Measurements from ENCODE around the gene RFPL1. TPM values are rescaled to one million over a fixed set of nuclear protein-coding genes. Genes with fewer than 3 reads are reported as not detected.
A peak's percentile ranks its signal among the peaks of the same experiment; 100 is the strongest.
"Not testable (repeated sequence)": the region's sequence is repeated elsewhere in the genome, so short reads cannot be mapped to it uniquely, and the experiment has no call there.

RFPL1 gene
- total and polyA plus RNA-seq, 7 experiments from 2014 or later = 0.14 to 0.24 (median 0.15) TPM; not detected in 4

DNA sequence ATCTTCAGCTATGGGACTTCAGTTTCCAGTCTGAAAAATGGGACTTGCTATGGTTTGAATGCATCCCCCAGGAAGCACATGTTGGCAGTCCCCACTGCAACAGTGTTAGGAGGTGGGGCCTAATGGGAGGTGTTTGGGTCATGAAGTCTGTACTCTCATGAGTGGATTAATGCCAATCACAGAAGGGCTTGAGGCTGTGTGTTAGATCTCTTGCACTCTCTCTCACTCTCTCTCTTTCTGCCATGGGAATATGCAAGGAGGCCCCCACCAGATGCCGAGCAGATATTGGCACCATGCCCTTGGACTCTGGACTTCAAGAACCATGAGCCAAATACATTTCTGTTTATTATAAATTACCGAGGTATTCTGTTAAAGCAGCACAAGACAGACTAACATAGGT, 42.3 kb upstream of the RFPL1 start:
- no peaks in the 10 kb centered on the region for H3K4me1 ChIP-seq (ENCODE audit: control insufficient read depth in 2 of 2, insufficient read depth in 2 of 2, low read length in 2 of 2)
- Mint-ChIP-seq H3K27ac (no peak overlapping the region), H3K36me3 (no peaks in the 10 kb centered on the region), H3K9me3 (no peaks in the 10 kb centered on the region), H3K27me3 (peaks cover 0 to 9% (median 0%) of the 10 kb centered on the region in 5 donors), H3K4me3 (no peak overlapping the region), H3K4me1 (peaks cover 7 to 18% (median 8%) of the 10 kb centered on the region in 7 donors)
- H3K36me3 ChIP-seq (ENCODE audit: control insufficient read depth in 2 of 3, insufficient read depth in 3 of 3, low read length in 3 of 3) = no peaks in the 10 kb centered on the region
- CTCF ChIA-PET = interaction anchor here (2.5 kb wide), 1 partner anchor 129 kb away, joined by 12 read pairs; no protein-coding TSS in a partner anchor
- no peaks in the 10 kb centered on the region for H3K27me3 ChIP-seq (ENCODE audit: control insufficient read depth in 2 of 2, insufficient read depth in 2 of 2, low read length in 2 of 2)
- H3K27ac ChIP-seq (ENCODE audit: low read depth, low read length) = no peak overlapping the region
- DNase-seq = no peak
- ATAC-seq = no peak
- no peaks in the 10 kb centered on the region for H3K9me3 ChIP-seq (ENCODE audit: control insufficient read depth in 2 of 3, low read length in 3 of 3)
- POLR2A ChIA-PET = no interaction called here
- intact Hi-C loops (cut with micrococcal nuclease) = loop anchor here (5.0 kb wide), 3 partner anchors 111 to 691 kb away; partner anchors contain the start of gene NIPSNAP1 (in 1 of the 2)
- no peak overlapping the region for H3K4me3 ChIP-seq (ENCODE audit: low read length)

DNA sequence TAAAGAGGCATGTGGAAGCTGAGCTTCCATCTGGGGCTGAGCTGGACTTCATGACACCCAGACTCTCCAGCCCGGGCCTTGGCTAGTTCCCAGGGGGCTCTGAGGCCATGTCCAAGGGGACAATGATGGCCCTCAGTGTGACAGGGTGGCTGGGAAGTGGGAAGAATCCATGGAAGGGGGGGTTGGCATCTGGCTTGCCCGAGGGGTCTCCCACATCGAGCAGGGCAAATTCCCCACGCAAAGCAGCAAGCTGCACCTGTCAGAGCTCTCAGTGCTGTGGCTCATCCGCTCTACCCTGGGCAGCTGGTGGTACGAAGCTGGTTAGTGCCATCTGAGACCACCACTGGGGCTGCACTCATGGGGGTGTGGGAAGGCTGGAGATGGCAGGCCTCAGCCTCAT, 40.6 kb upstream of the RFPL1 start:
- no peak overlapping the region for H3K4me3 ChIP-seq (ENCODE audit: low read length)
- no peak for DNase-seq
- Mint-ChIP-seq H3K4me3 (no peak overlapping the region), H3K4me1 (peaks cover 5 to 12% (median 7%) of the 10 kb centered on the region in 7 donors), H3K27me3 (peaks cover 0 to 20% (median 11%) of the 10 kb centered on the region in 5 donors), H3K27ac (no peak overlapping the region), H3K9me3 (no peaks in the 10 kb centered on the region), H3K36me3 (no peaks in the 10 kb centered on the region)
- no peak for ATAC-seq
- intact Hi-C loops (cut with micrococcal nuclease) = loop anchor here (5.0 kb wide), 3 partner anchors 110 to 690 kb away; partner anchors contain the start of gene NIPSNAP1 (in 1 of the 2)
- H3K27me3 ChIP-seq (ENCODE audit: control insufficient read depth in 2 of 2, insufficient read depth in 2 of 2, low read length in 2 of 2) = no peaks in the 10 kb centered on the region
- POLR2A ChIA-PET = no interaction called here
- H3K4me1 ChIP-seq (ENCODE audit: control insufficient read depth in 2 of 2, insufficient read depth in 2 of 2, low read length in 2 of 2) = no peaks in the 10 kb centered on the region
- no peaks in the 10 kb centered on the region for H3K9me3 ChIP-seq (ENCODE audit: control insufficient read depth in 2 of 3, low read length in 3 of 3)
- CTCF ChIA-PET = no interaction called here
- no peak overlapping the region for H3K27ac ChIP-seq (ENCODE audit: low read depth, low read length)
- no peaks in the 10 kb centered on the region for H3K36me3 ChIP-seq (ENCODE audit: control insufficient read depth in 2 of 3, insufficient read depth in 3 of 3, low read length in 3 of 3)

DNA sequence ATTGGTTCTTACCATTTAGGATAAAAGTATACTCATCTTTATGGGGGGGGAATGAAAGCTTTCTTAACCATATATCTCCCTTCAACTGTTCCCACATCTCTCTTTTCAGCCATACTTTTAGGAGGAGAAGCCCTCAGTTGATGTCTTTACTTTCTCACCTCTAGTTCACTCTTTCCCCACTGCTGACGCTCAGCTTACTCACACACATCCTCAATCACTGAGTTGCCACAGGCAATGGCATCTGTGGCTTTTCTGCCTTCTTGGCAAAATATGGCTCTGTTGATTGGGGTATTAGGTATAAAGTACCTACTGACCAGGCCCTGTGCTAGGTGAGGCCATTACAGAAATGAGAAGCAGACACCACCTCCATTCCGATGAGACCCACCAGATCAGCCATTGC, 37.8 kb upstream of the RFPL1 start:
- no peak overlapping the region for H3K27ac Mint-ChIP-seq

DNA sequence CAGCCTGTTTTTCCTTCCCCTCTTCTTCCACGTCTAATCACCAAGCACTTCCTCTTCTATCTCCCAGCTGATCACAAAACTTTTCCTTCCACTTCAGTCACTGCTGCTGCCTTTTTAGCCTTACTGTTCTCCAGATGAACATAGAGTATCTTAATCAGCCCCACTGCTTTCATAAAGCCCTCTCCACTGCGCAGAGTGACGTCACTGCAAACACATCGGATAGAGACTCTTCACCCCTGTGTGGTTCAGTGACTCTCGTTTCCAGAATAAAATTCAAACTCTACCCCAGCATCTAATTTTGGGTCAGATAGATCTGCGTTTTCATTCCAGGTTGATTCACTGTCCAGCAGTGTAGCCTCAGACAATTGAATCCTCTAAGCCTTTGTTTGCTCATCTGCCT, 36.8 kb upstream of the RFPL1 start:
- intact Hi-C loops (cut with micrococcal nuclease); H3K4me3 Mint-ChIP-seq; H3K36me3 ChIP-seq (ENCODE audit: control insufficient read depth in 2 of 3, insufficient read depth in 3 of 3, low read length in 3 of 3); H3K4me1 Mint-ChIP-seq; DNase-seq; ATAC-seq; H3K27me3 ChIP-seq (ENCODE audit: control insufficient read depth in 2 of 2, insufficient read depth in 2 of 2, low read length in 2 of 2); H3K27ac ChIP-seq (ENCODE audit: low read depth, low read length); POLR2A ChIA-PET; CTCF ChIA-PET; H3K4me3 ChIP-seq (ENCODE audit: low read length); H3K9me3 ChIP-seq (ENCODE audit: control insufficient read depth in 2 of 3, low read length in 3 of 3); H3K36me3 Mint-ChIP-seq; H3K4me1 ChIP-seq (ENCODE audit: control insufficient read depth in 2 of 2, insufficient read depth in 2 of 2, low read length in 2 of 2); H3K27ac Mint-ChIP-seq; H3K9me3 Mint-ChIP-seq: not testable (repeated sequence)
- peaks cover 0 to 28% (median 12%) of the 10 kb centered on the region in 5 donors for H3K27me3 Mint-ChIP-seq

More for the DNA sequence above, 37.8 kb upstream of the RFPL1 start:
- POLR2A ChIA-PET = no interaction called here
- peaks cover 0 to 3% (median 0%) of the 10 kb centered on the region in 7 donors for H3K4me1 Mint-ChIP-seq
- no peaks in the 10 kb centered on the region for H3K4me1 ChIP-seq (ENCODE audit: control insufficient read depth in 2 of 2, insufficient read depth in 2 of 2, low read length in 2 of 2)
- CTCF ChIA-PET = no interaction called here
- H3K4me3 Mint-ChIP-seq = no peak overlapping the region
- peaks cover 0 to 28% (median 12%) of the 10 kb centered on the region in 5 donors for H3K27me3 Mint-ChIP-seq
- no peak overlapping the region for H3K4me3 ChIP-seq (ENCODE audit: low read length)
- intact Hi-C loops (cut with micrococcal nuclease) = no loop called here
- no peaks in the 10 kb centered on the region for H3K27me3 ChIP-seq (ENCODE audit: control insufficient read depth in 2 of 2, insufficient read depth in 2 of 2, low read length in 2 of 2)
- ATAC-seq (no peak), DNase-seq (no peak)
- H3K36me3 Mint-ChIP-seq = no peaks in the 10 kb centered on the region
- no peaks in the 10 kb centered on the region for H3K36me3 ChIP-seq (ENCODE audit: control insufficient read depth in 2 of 3, insufficient read depth in 3 of 3, low read length in 3 of 3)
- H3K9me3 ChIP-seq (ENCODE audit: control insufficient read depth in 2 of 3, low read length in 3 of 3) = no peaks in the 10 kb centered on the region
- no peak overlapping the region for H3K27ac ChIP-seq (ENCODE audit: low read depth, low read length)
- no peaks in the 10 kb centered on the region for H3K9me3 Mint-ChIP-seq

DNA sequence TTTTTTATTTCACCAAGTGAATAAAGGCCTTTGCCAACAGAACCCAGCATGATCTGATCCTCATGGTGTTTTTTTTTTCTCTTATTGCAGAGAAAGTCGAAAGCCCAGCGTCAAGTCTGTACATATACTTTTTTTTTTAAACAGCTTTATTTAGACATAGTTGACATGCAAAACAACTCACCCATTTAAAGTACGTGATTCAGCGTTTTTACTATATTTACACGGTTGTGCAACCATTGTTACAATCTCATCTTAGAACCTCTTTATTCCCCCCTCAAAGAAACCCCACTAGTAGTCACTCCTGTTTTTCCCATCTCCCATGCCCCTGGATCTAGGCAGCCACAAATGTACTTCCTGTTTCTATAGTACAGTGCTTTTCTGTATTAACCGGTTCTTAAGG, 29.4 kb upstream of the RFPL1 start:
- no peak overlapping the region for H3K27ac Mint-ChIP-seq
- POLR2A ChIA-PET = no interaction called here
- CTCF ChIA-PET = no interaction called here
- no peak for ATAC-seq
- H3K9me3 Mint-ChIP-seq = no peaks in the 10 kb centered on the region
- H3K27me3 Mint-ChIP-seq = peaks cover 0 to 6% (median 0%) of the 10 kb centered on the region in 5 donors
- Histone ChIP-seq H3K9me3 (ENCODE audit: control insufficient read depth in 2 of 3, low read length in 3 of 3) (no peaks in the 10 kb centered on the region), H3K27ac (ENCODE audit: low read depth, low read length) (no peak overlapping the region), H3K27me3 (ENCODE audit: control insufficient read depth in 2 of 2, insufficient read depth in 2 of 2, low read length in 2 of 2) (no peaks in the 10 kb centered on the region), H3K4me1 (ENCODE audit: control insufficient read depth in 2 of 2, insufficient read depth in 2 of 2, low read length in 2 of 2) (no peaks in the 10 kb centered on the region), H3K36me3 (ENCODE audit: control insufficient read depth in 2 of 3, insufficient read depth in 3 of 3, low read length in 3 of 3) (no peaks in the 10 kb centered on the region), H3K4me3 (ENCODE audit: low read length) (no peak overlapping the region)
- intact Hi-C loops (cut with micrococcal nuclease) = no loop called here
- peaks cover under 1 to 29% (median 6%) of the 10 kb centered on the region in 7 donors for H3K4me1 Mint-ChIP-seq
- DNase-seq = no peak
- no peaks in the 10 kb centered on the region for H3K36me3 Mint-ChIP-seq
- no peak overlapping the region for H3K4me3 Mint-ChIP-seq

DNA sequence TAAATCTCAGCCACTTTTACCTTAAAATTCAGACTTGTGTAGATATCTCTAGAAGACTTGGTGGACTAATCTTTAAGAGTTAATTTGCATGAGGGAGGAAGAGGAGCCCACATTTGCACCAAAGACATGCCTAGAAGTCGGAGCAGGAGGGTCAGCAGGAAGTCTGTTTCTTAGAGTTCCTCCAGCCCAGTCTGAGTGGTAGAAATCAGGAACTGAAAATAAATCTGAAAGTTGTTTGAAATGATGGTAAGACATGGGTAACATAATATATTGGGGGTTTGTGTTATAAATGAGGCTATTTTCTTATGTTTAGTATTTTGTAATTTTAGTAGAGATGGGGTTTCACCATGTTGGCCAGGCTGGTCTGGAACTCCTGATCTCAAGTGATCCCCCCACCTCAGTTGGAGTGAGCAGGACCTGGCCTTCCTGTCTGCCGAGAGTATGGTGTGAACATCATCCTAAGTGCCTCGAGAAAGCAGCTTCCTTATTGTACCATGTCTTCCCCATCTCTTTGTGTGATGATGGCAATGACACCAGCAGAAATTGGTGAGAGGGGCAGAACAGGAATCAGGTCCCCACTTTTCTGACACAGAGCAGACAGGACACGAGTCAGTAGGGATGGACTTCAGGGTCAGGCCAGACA, 26.7 kb upstream of the RFPL1 start:
- ATAC-seq; H3K9me3 Mint-ChIP-seq; H3K4me3 ChIP-seq (ENCODE audit: low read length); H3K27ac ChIP-seq (ENCODE audit: low read depth, low read length); POLR2A ChIA-PET; H3K4me3 Mint-ChIP-seq; H3K27me3 ChIP-seq (ENCODE audit: control insufficient read depth in 2 of 2, insufficient read depth in 2 of 2, low read length in 2 of 2); H3K4me1 ChIP-seq (ENCODE audit: control insufficient read depth in 2 of 2, insufficient read depth in 2 of 2, low read length in 2 of 2); H3K27me3 Mint-ChIP-seq; DNase-seq; H3K9me3 ChIP-seq (ENCODE audit: control insufficient read depth in 2 of 3, low read length in 3 of 3); H3K36me3 ChIP-seq (ENCODE audit: control insufficient read depth in 2 of 3, insufficient read depth in 3 of 3, low read length in 3 of 3); H3K36me3 Mint-ChIP-seq: not testable (repeated sequence)
- CTCF ChIA-PET = interaction anchor here (0.6 kb wide), 1 partner anchor 64 kb away, joined by 4 read pairs; no protein-coding TSS in a partner anchor
- intact Hi-C loops (cut with micrococcal nuclease) = loop anchor here in 1 of 2 donors (10.0 kb wide), 2 partner anchors 147 to 353 kb away; partner anchors contain the start of genes EWSR1, RHBDD3, UQCR10 and ZMAT5
- H3K4me1 Mint-ChIP-seq = peaks cover 15 to 49% (median 26%) of the 10 kb centered on the region in 7 donors
- H3K27ac Mint-ChIP-seq = peak overlapping the region in 2 of 9 donors; percentile 58 to 67

DNA sequence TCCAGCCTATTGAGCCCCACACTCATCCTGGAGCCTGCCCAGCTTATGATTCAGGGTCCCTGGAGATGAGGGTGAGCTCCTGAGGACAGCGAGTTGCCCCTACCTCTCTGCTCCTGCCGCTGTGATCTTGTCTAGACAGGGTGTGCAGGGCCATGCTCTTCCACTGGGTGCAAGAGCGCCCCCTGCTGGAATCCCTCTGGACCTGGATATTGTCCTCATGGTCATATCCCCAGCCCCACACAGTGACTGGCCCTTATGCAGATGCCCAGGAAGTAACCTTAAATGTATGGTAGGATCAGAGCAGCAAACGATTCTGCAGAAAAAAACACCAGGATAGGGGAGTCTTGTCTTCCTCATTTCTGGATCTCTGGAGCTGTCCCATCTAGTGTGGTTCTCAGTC, 25.6 kb upstream of the RFPL1 start:
- H3K4me3 Mint-ChIP-seq; H3K9me3 Mint-ChIP-seq; H3K27ac Mint-ChIP-seq; H3K27ac ChIP-seq (ENCODE audit: low read depth, low read length); H3K27me3 ChIP-seq (ENCODE audit: control insufficient read depth in 2 of 2, insufficient read depth in 2 of 2, low read length in 2 of 2); CTCF ChIA-PET; H3K4me3 ChIP-seq (ENCODE audit: low read length); H3K9me3 ChIP-seq (ENCODE audit: control insufficient read depth in 2 of 3, low read length in 3 of 3); H3K4me1 ChIP-seq (ENCODE audit: control insufficient read depth in 2 of 2, insufficient read depth in 2 of 2, low read length in 2 of 2); H3K27me3 Mint-ChIP-seq; H3K36me3 ChIP-seq (ENCODE audit: control insufficient read depth in 2 of 3, insufficient read depth in 3 of 3, low read length in 3 of 3); POLR2A ChIA-PET; H3K36me3 Mint-ChIP-seq: not testable (repeated sequence)
- DNase-seq (peak in 3 of 9 donors; percentile 10 to 17 (median 11)), ATAC-seq (peak; percentile 69)
- intact Hi-C loops (cut with micrococcal nuclease) = loop anchor here in 1 of 2 donors (10.0 kb wide), 2 partner anchors 148 to 352 kb away; partner anchors contain the start of genes EWSR1, RHBDD3, UQCR10 and ZMAT5
- H3K4me1 Mint-ChIP-seq = peaks cover 15 to 50% (median 26%) of the 10 kb centered on the region in 7 donors

Measured in naive thymus-derived CD4-positive, alpha-beta T cell (primary cell).